Keratinocyte (primary cell): ENCODE data around the gene CHGA. TPM values are rescaled to one million over a fixed set of nuclear protein-coding genes. Genes with fewer than 3 reads are reported as not detected.

Experiments used
- DNase-seq: peaks from one replicate; pipeline ENCODE4 v3.0.0-alpha.2; 2011; ENCODE audit warnings: low read depth, missing footprints, low spot score
- FAIRE-seq: peaks from 2 replicates; lab custom pipeline; 2011; peaks lifted over from hg19 to GRCh38; lab: Jason Lieb, UNC
- H2AFZ ChIP-seq: 2 replicates; pipeline ENCODE4 v1.6.0; 2012; ENCODE audit warnings: low read length, control low read depth, inconsistent platforms; ENCODE audit not compliant: control insufficient read depth
- H3K27ac ChIP-seq: 2 replicates; pipeline ENCODE4 v1.5.1; 2011; ENCODE audit warnings: low read length; ENCODE audit not compliant: control insufficient read depth, insufficient read depth
- H3K27me3 ChIP-seq: 3 replicates; pipeline ENCODE4 v1.6.0; 2011; ENCODE audit warnings: low read length; ENCODE audit not compliant: control insufficient read depth, insufficient read depth; ENCODE audit errors: extremely low read depth
- H3K36me3 ChIP-seq, 2 experiments: 2 replicates in 1 of 2; 3 replicates in 1 of 2; pipeline ENCODE4 v1.5.1; 2011; ENCODE audit warnings: low read length in 2 of 2, mild to moderate bottlenecking in 1 of 2; ENCODE audit not compliant: control insufficient read depth in 2 of 2, insufficient read depth in 2 of 2; ENCODE audit errors: extremely low read depth in 1 of 2
- H3K4me1 ChIP-seq: 3 replicates; pipeline ENCODE4 v1.5.1; 2011; ENCODE audit warnings: low read length; ENCODE audit not compliant: control insufficient read depth, insufficient read depth; ENCODE audit errors: extremely low read depth
- H3K4me2 ChIP-seq: 3 replicates; pipeline ENCODE4 v1.6.0; 2011; ENCODE audit warnings: low read depth, low read length; ENCODE audit not compliant: control insufficient read depth, insufficient read depth; ENCODE audit errors: extremely low read depth
- H3K4me3 ChIP-seq, 3 experiments: fragments of 200-600 bp in 1 of 3; sonication (generic) in 1 of 3; 2 replicates in 2 of 3; 3 replicates in 1 of 3; pipeline ENCODE4 v1.5.1; 2011 to 2016; ENCODE audit warnings: low read length in 3 of 3, mild to moderate bottlenecking in 3 of 3, control low read depth in 2 of 3, inconsistent platforms in 1 of 3, low read depth in 1 of 3, mixed read lengths in 1 of 3, mixed run types in 1 of 3, moderate library complexity in 1 of 3; ENCODE audit not compliant: control insufficient read depth in 2 of 3, insufficient read depth in 2 of 3; ENCODE audit errors: extremely low read depth in 1 of 3
- H3K79me2 ChIP-seq: 2 replicates; pipeline ENCODE4 v1.6.0; 2012; ENCODE audit warnings: low read length; ENCODE audit not compliant: control insufficient read depth, insufficient read depth
- H3K9ac ChIP-seq: 3 replicates; pipeline ENCODE4 v1.6.0; 2011; ENCODE audit warnings: low read length; ENCODE audit not compliant: control insufficient read depth, insufficient read depth; ENCODE audit errors: extremely low read depth
- H3K9me1 ChIP-seq: 3 replicates; pipeline ENCODE4 v1.6.0; 2011; ENCODE audit warnings: low read length; ENCODE audit not compliant: control insufficient read depth, insufficient read depth; ENCODE audit errors: extremely low read depth
- H3K9me3 ChIP-seq: 2 replicates; pipeline ENCODE4 v1.5.1; 2012; ENCODE audit warnings: low read depth, low read length; ENCODE audit not compliant: control insufficient read depth
- H4K20me1 ChIP-seq: 3 replicates; pipeline ENCODE4 v1.6.0; 2011; ENCODE audit warnings: low read length; ENCODE audit not compliant: control insufficient read depth, insufficient read depth; ENCODE audit errors: extremely low read depth
- EZH2 ChIP-seq: IDR thresholded peaks from one replicate; pipeline ENCODE4 v1.6.1; 2012; ENCODE audit warnings: inconsistent platforms, mild to moderate bottlenecking, low read length, moderate library complexity
- dilution Hi-C: fragments of 300-500 bp; cut with MboI; formaldehyde crosslinking; loops from one replicate; pipeline ENCODE4 v1.7.0; 2020; ENCODE audit warnings: low sequenced_read_pairs; ENCODE audit not compliant: extremely low pct_ligation_motif_present
- polyA plus RNA-seq, 5 experiments: library from polyadenylated mRNA; depleted of rRNA in 3 of 5; stranded (reverse) in 3 of 5; stranded (forward) in 1 of 5; unstranded in 1 of 5; fragments of >200 nt; gene quantifications; 1 replicate in 1 of 5; 2 replicates in 3 of 5; 3 replicates in 1 of 5; pipeline versions ENCODE4 v1.2.1 to v1.2.3, GENCODE V29; 2011 to 2012; ENCODE audit warnings: missing spikeins in 2 of 5, low read depth in 1 of 5, low replicate concordance in 1 of 5
- TF ChIP-seq, protein P1 (sequence below), 3 experiments: IDR thresholded peaks in 1 of 3; conservative IDR thresholded peaks in 1 of 3; optimal IDR thresholded peaks in 1 of 3; 2 replicates in 2 of 3; 3 replicates in 1 of 3; pipeline versions ENCODE3 to v1.5.1; 2011; ENCODE audit warnings: low read length in 3 of 3, mild to moderate bottlenecking in 3 of 3, moderate library complexity in 2 of 3, control low read depth in 1 of 3, inconsistent platforms in 1 of 3; ENCODE audit not compliant: insufficient read depth in 2 of 3; ENCODE audit errors: extremely low read depth in 1 of 3

The CHGA gene
- polyA plus RNA-seq, 1 donor (not counting 4 experiments of a cell fraction or from before 2014, with no cell fraction given) = 0.04 TPM

DNA sequence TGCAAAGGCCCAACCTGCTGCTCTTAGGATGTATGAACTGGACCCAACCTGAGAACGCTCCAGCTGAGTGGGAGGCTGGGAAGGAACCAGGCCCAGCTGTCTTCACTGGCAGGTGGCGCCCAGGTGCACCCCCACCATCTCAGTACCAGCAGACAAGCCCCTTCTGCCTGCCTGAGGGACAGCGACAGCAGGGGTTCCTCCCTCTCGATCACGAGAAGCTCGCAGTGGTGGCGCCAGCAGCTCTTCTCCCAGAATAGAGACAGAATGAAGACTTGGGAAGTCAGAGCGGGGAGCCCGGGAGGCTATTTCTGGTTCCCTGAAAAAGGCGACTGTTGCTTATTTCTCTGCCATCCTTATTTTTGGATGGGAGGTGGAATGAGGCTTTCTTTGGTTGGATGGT is 46.5 kb downstream of the CHGA start:
- Histone ChIP-seq H3K4me3 (no peak overlapping the region), H3K4me1 (peaks cover 15% of the 10 kb centered on the region), H3K9me1 (peaks cover 4% of the 10 kb centered on the region), H3K9me3 (no peaks in the 10 kb centered on the region), H3K79me2 (peaks cover 20% of the 10 kb centered on the region), H3K9ac (no peak overlapping the region), H2AFZ (no peak overlapping the region), H3K27me3 (no peaks in the 10 kb centered on the region), H3K36me3 (no peaks in the 10 kb centered on the region), H4K20me1 (peaks cover 12% of the 10 kb centered on the region), H3K4me2 (no peak overlapping the region), H3K27ac (no peak overlapping the region)
- TF ChIP-seq, protein P1, sequence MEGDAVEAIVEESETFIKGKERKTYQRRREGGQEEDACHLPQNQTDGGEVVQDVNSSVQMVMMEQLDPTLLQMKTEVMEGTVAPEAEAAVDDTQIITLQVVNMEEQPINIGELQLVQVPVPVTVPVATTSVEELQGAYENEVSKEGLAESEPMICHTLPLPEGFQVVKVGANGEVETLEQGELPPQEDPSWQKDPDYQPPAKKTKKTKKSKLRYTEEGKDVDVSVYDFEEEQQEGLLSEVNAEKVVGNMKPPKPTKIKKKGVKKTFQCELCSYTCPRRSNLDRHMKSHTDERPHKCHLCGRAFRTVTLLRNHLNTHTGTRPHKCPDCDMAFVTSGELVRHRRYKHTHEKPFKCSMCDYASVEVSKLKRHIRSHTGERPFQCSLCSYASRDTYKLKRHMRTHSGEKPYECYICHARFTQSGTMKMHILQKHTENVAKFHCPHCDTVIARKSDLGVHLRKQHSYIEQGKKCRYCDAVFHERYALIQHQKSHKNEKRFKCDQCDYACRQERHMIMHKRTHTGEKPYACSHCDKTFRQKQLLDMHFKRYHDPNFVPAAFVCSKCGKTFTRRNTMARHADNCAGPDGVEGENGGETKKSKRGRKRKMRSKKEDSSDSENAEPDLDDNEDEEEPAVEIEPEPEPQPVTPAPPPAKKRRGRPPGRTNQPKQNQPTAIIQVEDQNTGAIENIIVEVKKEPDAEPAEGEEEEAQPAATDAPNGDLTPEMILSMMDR (optimal IDR thresholded peaks at IDR 0.05 in 1 of 3, IDR thresholded peaks at IDR 0.05 in 1 of 3, conservative IDR thresholded peaks at IDR 0.05 in 1 of 3; ENCODE audit: extremely low read depth in 1 of 3, insufficient read depth in 2 of 3, low read length in 3 of 3) = no peak
- no peak for TF ChIP-seq EZH2
- FAIRE-seq = no peak
- dilution Hi-C loops = no loop called here
- no peak for DNase-seq

DNA sequence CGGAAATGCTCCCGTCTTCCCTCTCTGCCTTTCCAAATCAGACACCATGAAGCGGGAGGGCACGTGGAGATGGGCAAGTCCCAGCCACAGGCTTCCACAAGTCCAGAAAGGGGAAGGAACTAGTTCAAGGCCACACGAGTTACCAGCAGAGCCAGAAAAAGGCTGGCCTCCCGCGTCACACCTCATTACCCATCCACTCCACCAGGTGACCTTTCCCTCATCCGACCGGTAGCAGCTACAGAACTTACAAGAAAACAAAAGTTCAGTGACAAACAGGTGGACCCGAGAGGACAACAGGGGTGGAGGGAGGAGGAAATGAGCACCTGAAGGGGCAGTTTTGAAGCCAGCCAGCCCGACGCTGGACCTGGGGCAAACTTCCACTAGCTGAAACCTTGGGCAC is 46.9 kb downstream of the CHGA start:
- Histone ChIP-seq H4K20me1 (peaks cover 12% of the 10 kb centered on the region), H3K79me2 (peaks cover 20% of the 10 kb centered on the region), H3K4me3 (no peak overlapping the region), H3K27ac (no peak overlapping the region), H2AFZ (no peak overlapping the region), H3K4me1 (peaks cover 15% of the 10 kb centered on the region), H3K27me3 (no peaks in the 10 kb centered on the region), H3K9me3 (no peaks in the 10 kb centered on the region), H3K9ac (no peak overlapping the region), H3K4me2 (no peak overlapping the region), H3K36me3 (no peaks in the 10 kb centered on the region), H3K9me1 (peaks cover 4% of the 10 kb centered on the region)
- dilution Hi-C loops = no loop called here
- FAIRE-seq = no peak
- TF ChIP-seq EZH2 = no peak
- TF ChIP-seq, protein P1 (optimal IDR thresholded peaks at IDR 0.05 in 1 of 3, IDR thresholded peaks at IDR 0.05 in 1 of 3, conservative IDR thresholded peaks at IDR 0.05 in 1 of 3; ENCODE audit: extremely low read depth in 1 of 3, insufficient read depth in 2 of 3, low read length in 3 of 3) = no peak
- no peak for DNase-seq
